GM15510 (cell line): ENCODE data around the gene SPOCD1.

Source experiments
- POLR2A ChIP-seq: IDR thresholded peaks from 3 replicates; pipeline ENCODE4 v1.6.1; 2011; ENCODE audit warnings: borderline replicate concordance; ENCODE audit not compliant: insufficient read length; ENCODE audit errors: extremely low read depth

The SPOCD1 gene

GRCh38 chr1:31837451-31838158 lies 21.8 kb upstream of the SPOCD1 start:
- no peak for TF ChIP-seq POLR2A

- no peak for TF ChIP-seq POLR2A
These were observed 20.8 kb upstream of the SPOCD1 start for GRCh38 chr1:31836638-31837037.

- no peak for TF ChIP-seq POLR2A
These were observed 19.6 kb upstream of the SPOCD1 start for GRCh38 chr1:31835415-31835814.

GRCh38 chr1:31834501-31834900 lies 18.7 kb upstream of the SPOCD1 start:
- TF ChIP-seq POLR2A = no peak

GRCh38 chr1:31831397-31832378 lies 15.9 kb upstream of the SPOCD1 start:
- no peak for TF ChIP-seq POLR2A

GRCh38 chr1:31830511-31830910 lies 14.7 kb upstream of the SPOCD1 start:
- no peak for TF ChIP-seq POLR2A

- no peak for TF ChIP-seq POLR2A
These were observed 14.2 kb upstream of the SPOCD1 start for GRCh38 chr1:31830065-31830464.

GRCh38 chr1:31828926-31829690 lies 13.3 kb upstream of the SPOCD1 start:
- no peak for TF ChIP-seq POLR2A

GRCh38 chr1:31828341-31828740 lies 12.5 kb upstream of the SPOCD1 start:
- TF ChIP-seq POLR2A = no peak

- no peak for TF ChIP-seq POLR2A
These were observed 8.0 kb upstream of the SPOCD1 start for GRCh38 chr1:31823780-31824179.

- no peak for TF ChIP-seq POLR2A
These were observed 6.9 kb upstream of the SPOCD1 start for GRCh38 chr1:31822766-31823165.

- no peak for TF ChIP-seq POLR2A
These were observed 2.4 kb upstream of the SPOCD1 start for GRCh38 chr1:31818206-31818605.

GRCh38 chr1:31815307-31815645 lies 546 bp downstream of the SPOCD1 start:
- no peak for TF ChIP-seq POLR2A

- no peak for TF ChIP-seq POLR2A
These were observed 1.1 kb downstream of the SPOCD1 start for GRCh38 chr1:31814631-31815306.

GRCh38 chr1:31814041-31814511 lies 1.7 kb downstream of the SPOCD1 start:
- TF ChIP-seq POLR2A = no peak

- no peak for TF ChIP-seq POLR2A
These were observed 3.5 kb downstream of the SPOCD1 start for GRCh38 chr1:31812158-31812829.
